HepG2 (cell line): ENCODE measurements around the gene LAMP1. TPM values are rescaled to one million over a fixed set of nuclear protein-coding genes. Genes with fewer than 3 reads are reported as not detected.

Experiments used
- CAMTA2 ChIP-seq: sonication (generic); formaldehyde crosslinking; IDR thresholded peaks from 2 replicates; pipeline ENCODE4 v1.4.0; 2020; ENCODE audit warnings: mild to moderate bottlenecking, missing genetic modification reagents, borderline replicate concordance
- KMT2A ChIP-seq: sonication (generic); formaldehyde crosslinking; IDR thresholded peaks from 2 replicates; pipeline ENCODE4 v1.4.0; 2020; ENCODE audit warnings: missing genetic modification reagents
- PTBP1 ChIP-seq: fragments of 200-400 bp; formaldehyde crosslinking; IDR thresholded peaks from 2 replicates; pipeline ENCODE4 v1.6.1; 2018; ENCODE audit warnings: low read length, low read depth; ENCODE audit not compliant: poor library complexity, severe bottlenecking
- REST ChIP-seq, 2 experiments: IDR thresholded peaks; 2 replicates each; pipeline ENCODE4 v1.6.1; 2011 to 2012; ENCODE audit warnings: low read length in 2 of 2, borderline replicate concordance in 1 of 2, low read depth in 1 of 2, mild to moderate bottlenecking in 1 of 2, moderate library complexity in 1 of 2
- SUZ12 ChIP-seq: fragments of 150-350 bp; IDR thresholded peaks from 2 replicates; pipeline ENCODE4 v1.6.1; 2014; ENCODE audit warnings: low read depth, low read length
- TFAP4 ChIP-seq: sonication (generic); IDR thresholded peaks from 2 replicates; pipeline ENCODE4 v1.6.1; 2016; ENCODE audit warnings: low read depth, borderline replicate concordance
- THAP11 ChIP-seq: IDR thresholded peaks from 2 replicates; pipeline ENCODE4 v1.6.1; 2016; ENCODE audit warnings: missing biosample characterization, missing genetic modification reagents
- ZBTB3 ChIP-seq: sonication (generic); formaldehyde crosslinking; IDR thresholded peaks from 2 replicates; pipeline ENCODE4 v1.4.0; 2020; ENCODE audit warnings: low read depth, mild to moderate bottlenecking, moderate library complexity, missing genetic modification reagents, borderline replicate concordance
- ZBTB4 ChIP-seq: sonication (generic); formaldehyde crosslinking; IDR thresholded peaks from 2 replicates; pipeline ENCODE4 v1.4.0; 2020; ENCODE audit warnings: missing genetic modification reagents, mild to moderate bottlenecking, borderline replicate concordance
- ZBTB43 ChIP-seq: sonication (generic); formaldehyde crosslinking; conservative IDR thresholded peaks from 2 replicates; pipeline ENCODE4 v1.4.0; 2020; ENCODE audit warnings: missing genetic modification reagents
- ZFP62 ChIP-seq: sonication (generic); formaldehyde crosslinking; IDR thresholded peaks from 2 replicates; pipeline ENCODE4 v1.4.0; 2020; ENCODE audit warnings: missing genetic modification reagents
- ZNF18 ChIP-seq: sonication (generic); formaldehyde crosslinking; IDR thresholded peaks from 2 replicates; pipeline ENCODE4 v1.8.0; 2022; ENCODE audit warnings: mild to moderate bottlenecking, missing genetic modification reagents; ENCODE audit not compliant: insufficient replicate concordance
- ZNF619 ChIP-seq: sonication (generic); formaldehyde crosslinking; IDR thresholded peaks from 2 replicates; pipeline ENCODE4 v1.4.0; 2020; ENCODE audit warnings: mild to moderate bottlenecking, missing genetic modification reagents
- ZNF691 ChIP-seq: sonication (generic); formaldehyde crosslinking; IDR thresholded peaks from 2 replicates; pipeline ENCODE4 v1.4.0; 2020; ENCODE audit warnings: missing genetic modification reagents, low read depth, mild to moderate bottlenecking, borderline replicate concordance
- ZNF740 ChIP-seq: sonication (generic); formaldehyde crosslinking; IDR thresholded peaks from 2 replicates; pipeline ENCODE4 v1.4.0; 2020; ENCODE audit warnings: missing genetic modification reagents
- ZNF75D ChIP-seq: sonication (generic); formaldehyde crosslinking; IDR thresholded peaks from 2 replicates; pipeline ENCODE4 v1.8.1; 2023; ENCODE audit warnings: missing genetic modification reagents, mild to moderate bottlenecking, borderline replicate concordance
- polyA plus RNA-seq, 8 experiments: library from polyadenylated mRNA; depleted of rRNA in 3 of 8; stranded (reverse) in 7 of 8; unstranded in 1 of 8; fragments of >200 nt; fragmentation: Illumina TruSeq in 4 of 8; extraction: Trizol in 4 of 8; gene quantifications; 2 replicates each; pipeline versions ENCODE4 v1.2.1 to v1.2.3, GENCODE V29; 2011 to 2016; ENCODE audit warnings: low read depth in 4 of 8, missing spikeins in 1 of 8, mixed read lengths in 1 of 8; ENCODE audit not compliant: insufficient read depth in 1 of 8
- total RNA-seq, 5 experiments: library from RNA; depleted of rRNA; stranded (reverse); fragments of >200 nt; fragmentation: Illumina TruSeq; extraction: Trizol; gene quantifications; 2 replicates each; pipeline ENCODE4 v1.2.3, GENCODE V29; 2016; ENCODE audit warnings: low read depth in 1 of 5

The LAMP1 gene
- total and polyA plus RNA-seq, 2 of the 13 experiments (the other 11 are each of a cell fraction or from before 2014, with no cell fraction given): 103 to 112 TPM

- TF ChIP-seq ZFP62 (CRISPR knock-in tag): no peak
- peak; percentile 96 for TF ChIP-seq ZNF691 (CRISPR knock-in tag)
- no peak; the same call in 1 of the 2 replicates for TF ChIP-seq ZBTB3 (CRISPR knock-in tag)
- TF ChIP-seq ZNF740 (CRISPR knock-in tag): peak; percentile 70; the same call in 1 of the 2 replicates
- TF ChIP-seq ZNF75D: 0 out of 2 replicates have a peak, but pooled peaks have one; percentile 78
- TF ChIP-seq REST (IDR thresholded peaks at IDR 0.05; ENCODE audit: borderline replicate concordance in 1 of 2, low read depth in 1 of 2, low read length in 2 of 2): peak in 1 of 2 experiments; percentile 24; a peak in 1 of 4 replicates
- no peak for TF ChIP-seq PTBP1
- TF ChIP-seq ZNF18 (CRISPR knock-in tag): peak; percentile 89
- TF ChIP-seq ZBTB4 (CRISPR knock-in tag): peak; percentile 63; the same call in 1 of the 2 replicates
- TF ChIP-seq TFAP4: no peak
- peak; percentile 95 for TF ChIP-seq THAP11 (CRISPR knock-in tag)
- no peak for TF ChIP-seq SUZ12
- TF ChIP-seq ZNF619 (CRISPR knock-in tag): peak; percentile 95; the same call in 1 of the 2 replicates
- peak; percentile 92 for TF ChIP-seq CAMTA2 (CRISPR knock-in tag)
- TF ChIP-seq KMT2A (CRISPR knock-in tag): peak; percentile 76
- TF ChIP-seq ZBTB43: peak; percentile 92
These were observed at the start of gene LAMP1 (continued) for GRCh38 chr13:113296823-113297369.
